ENCODE results near the gene VAMP4.

GRCh38 chr1:171652234-171652822 is 89.5 kb downstream of the VAMP4 start, which contains the start of gene MYOC:
- no peak for TF ChIP-seq CTCF (conservative IDR thresholded peaks at IDR 0.05 in 1 of 2, IDR thresholded peaks at IDR 0.05 in 1 of 2; ENCODE audit: extremely low read depth in 1 of 2, insufficient read depth in 1 of 2, low read depth in 1 of 2, low read length in 2 of 2)
- TF ChIP-seq EZH2 (IDR thresholded peaks at IDR 0.05; ENCODE audit: borderline replicate concordance, low read length), result no peak
